ENCODE measurements around the gene GABRR2. TPM values are rescaled to one million over a fixed set of nuclear protein-coding genes. Genes with fewer than 3 reads are reported as not detected.
"Not testable (repeated sequence)": the region's sequence is repeated elsewhere in the genome, so short reads cannot be mapped to it uniquely, and the experiment has no call there.

GABRR2 gene
- total and polyA plus RNA-seq, 2 experiments from 2014 or later = 0.87 to 0.94 TPM

GRCh38 chr6:89239338-89239737 lies 75.8 kb downstream of the GABRR2 start:
- Histone ChIP-seq H3K27me3 (no peaks in the 10 kb centered on the region), H2AFZ (no peak overlapping the region), H4K20me1 (ENCODE audit: insufficient read depth, poor library complexity, severe bottlenecking) (no peaks in the 10 kb centered on the region), H3K9me3 (ENCODE audit: low read depth) (no peaks in the 10 kb centered on the region), H3K4me1 (ENCODE audit: insufficient read depth) (no peaks in the 10 kb centered on the region), H3K4me3 (no peak overlapping the region), H3K27ac (no peak overlapping the region), H3K9me2 (replicated peaks; ENCODE audit: insufficient read depth) (no peaks in the 10 kb centered on the region), H3K36me3 (replicated peaks; ENCODE audit: insufficient read depth, low read depth) (no peaks in the 10 kb centered on the region), H3K79me2 (no peaks in the 10 kb centered on the region), H3K4me2 (no peak overlapping the region)
- 92% methylated on average over 3 of the region's 3 CpGs for WGBS (ENCODE audit: low lambda C conversion rate, missing lambda C conversion rate)
- no peak for DNase-seq (ENCODE audit: low spot score)
- TF ChIP-seq EZH2 (IDR thresholded peaks at IDR 0.05; ENCODE audit: borderline replicate concordance) (no peak), EZH2phosphoT487 (IDR thresholded peaks at IDR 0.05; ENCODE audit: low read depth, severe bottlenecking, unreplicated experiment) (no peak)
- TF ChIP-seq, protein P1, sequence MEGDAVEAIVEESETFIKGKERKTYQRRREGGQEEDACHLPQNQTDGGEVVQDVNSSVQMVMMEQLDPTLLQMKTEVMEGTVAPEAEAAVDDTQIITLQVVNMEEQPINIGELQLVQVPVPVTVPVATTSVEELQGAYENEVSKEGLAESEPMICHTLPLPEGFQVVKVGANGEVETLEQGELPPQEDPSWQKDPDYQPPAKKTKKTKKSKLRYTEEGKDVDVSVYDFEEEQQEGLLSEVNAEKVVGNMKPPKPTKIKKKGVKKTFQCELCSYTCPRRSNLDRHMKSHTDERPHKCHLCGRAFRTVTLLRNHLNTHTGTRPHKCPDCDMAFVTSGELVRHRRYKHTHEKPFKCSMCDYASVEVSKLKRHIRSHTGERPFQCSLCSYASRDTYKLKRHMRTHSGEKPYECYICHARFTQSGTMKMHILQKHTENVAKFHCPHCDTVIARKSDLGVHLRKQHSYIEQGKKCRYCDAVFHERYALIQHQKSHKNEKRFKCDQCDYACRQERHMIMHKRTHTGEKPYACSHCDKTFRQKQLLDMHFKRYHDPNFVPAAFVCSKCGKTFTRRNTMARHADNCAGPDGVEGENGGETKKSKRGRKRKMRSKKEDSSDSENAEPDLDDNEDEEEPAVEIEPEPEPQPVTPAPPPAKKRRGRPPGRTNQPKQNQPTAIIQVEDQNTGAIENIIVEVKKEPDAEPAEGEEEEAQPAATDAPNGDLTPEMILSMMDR (IDR thresholded peaks at IDR 0.05; ENCODE audit: poor library complexity) = no peak

- H3K9me2 ChIP-seq (replicated peaks; ENCODE audit: insufficient read depth) = no peaks in the 10 kb centered on the region
- TF ChIP-seq EZH2phosphoT487 (IDR thresholded peaks at IDR 0.05; ENCODE audit: low read depth, severe bottlenecking, unreplicated experiment) (no peak), EZH2 (IDR thresholded peaks at IDR 0.05; ENCODE audit: borderline replicate concordance) (no peak)
- TF ChIP-seq, protein P1 (IDR thresholded peaks at IDR 0.05; ENCODE audit: poor library complexity) = no peak
- no peak overlapping the region for H2AFZ ChIP-seq
- no peaks in the 10 kb centered on the region for H3K79me2 ChIP-seq
- H3K4me2 ChIP-seq = no peak overlapping the region
- DNase-seq (ENCODE audit: low spot score) = no peak
- no peaks in the 10 kb centered on the region for H3K36me3 ChIP-seq (replicated peaks; ENCODE audit: insufficient read depth, low read depth)
- H3K4me1 ChIP-seq (ENCODE audit: insufficient read depth) = no peaks in the 10 kb centered on the region
- H3K27ac ChIP-seq = no peak overlapping the region
- no peaks in the 10 kb centered on the region for H3K9me3 ChIP-seq (ENCODE audit: low read depth)
- no peak overlapping the region for H3K4me3 ChIP-seq
- no peaks in the 10 kb centered on the region for H3K27me3 ChIP-seq
- H4K20me1 ChIP-seq (ENCODE audit: insufficient read depth, poor library complexity, severe bottlenecking) = no peaks in the 10 kb centered on the region
These were observed 77.9 kb downstream of the GABRR2 start for GRCh38 chr6:89237158-89237557.

- H3K9me3 ChIP-seq (ENCODE audit: low read depth); H3K4me3 ChIP-seq; H3K27me3 ChIP-seq; H3K36me3 ChIP-seq (replicated peaks; ENCODE audit: insufficient read depth, low read depth); H3K9me2 ChIP-seq (replicated peaks; ENCODE audit: insufficient read depth); H3K79me2 ChIP-seq; H2AFZ ChIP-seq; H4K20me1 ChIP-seq (ENCODE audit: insufficient read depth, poor library complexity, severe bottlenecking); H3K27ac ChIP-seq; DNase-seq (ENCODE audit: low spot score); H3K4me1 ChIP-seq (ENCODE audit: insufficient read depth); H3K4me2 ChIP-seq: not testable (repeated sequence)
- 95% methylated on average over 15 of the region's 15 CpGs for WGBS (ENCODE audit: low lambda C conversion rate, missing lambda C conversion rate)
These were observed 81.5 kb downstream of the GABRR2 start for GRCh38 chr6:89233605-89234004.

DNA sequence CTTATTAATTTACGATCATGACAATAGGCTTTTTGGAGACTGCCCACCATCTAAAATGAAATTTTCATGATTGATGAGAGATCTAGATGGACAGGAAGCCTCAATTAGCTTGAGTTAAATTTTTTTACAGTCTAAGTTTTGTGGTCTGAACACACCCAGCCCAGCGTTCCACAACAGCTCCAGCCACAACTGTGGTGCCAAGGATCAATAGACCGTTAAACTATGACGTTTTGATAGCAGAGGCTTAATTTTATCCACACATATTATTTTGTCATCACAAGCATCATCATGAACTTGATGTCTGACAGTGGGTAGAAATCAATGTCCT lies 92.4 kb downstream of the GABRR2 start:
- no peak overlapping the region for H3K4me3 ChIP-seq
- TF ChIP-seq, protein P1 (IDR thresholded peaks at IDR 0.05; ENCODE audit: poor library complexity) = no peak
- TF ChIP-seq EZH2 (IDR thresholded peaks at IDR 0.05; ENCODE audit: borderline replicate concordance) (no peak), EZH2phosphoT487 (IDR thresholded peaks at IDR 0.05; ENCODE audit: low read depth, severe bottlenecking, unreplicated experiment) (no peak)
- H3K27ac ChIP-seq = no peak overlapping the region
- no peaks in the 10 kb centered on the region for H3K36me3 ChIP-seq (replicated peaks; ENCODE audit: insufficient read depth, low read depth)
- H3K4me2 ChIP-seq = no peak overlapping the region
- H3K9me3 ChIP-seq (ENCODE audit: low read depth) = no peaks in the 10 kb centered on the region
- H4K20me1 ChIP-seq (ENCODE audit: insufficient read depth, poor library complexity, severe bottlenecking) = no peaks in the 10 kb centered on the region
- DNase-seq (ENCODE audit: low spot score) = no peak
- H3K9me2 ChIP-seq (replicated peaks; ENCODE audit: insufficient read depth) = no peaks in the 10 kb centered on the region
- no peaks in the 10 kb centered on the region for H3K79me2 ChIP-seq
- no peaks in the 10 kb centered on the region for H3K27me3 ChIP-seq
- H3K4me1 ChIP-seq (ENCODE audit: insufficient read depth) = no peaks in the 10 kb centered on the region
- H2AFZ ChIP-seq = no peak overlapping the region
- 79% methylated on average over 4 of the region's 4 CpGs for WGBS (ENCODE audit: low lambda C conversion rate, missing lambda C conversion rate)
